IMR-90 (cell line): Measurements from ENCODE around the gene DPP6. TPM values are rescaled to one million over a fixed set of nuclear protein-coding genes. Genes with fewer than 3 reads are reported as not detected.

Experiments used
- ATAC-seq: fragments of 200-7000 bp; cut with Tn5 transposase; 2 replicates; pipeline ENCODE4 v1.9.1; 2020; ENCODE audit warnings: low read depth, mild to moderate bottlenecking, moderate library complexity
- BruUV-seq: library from RNA; stranded (reverse); fragments of 400-500 nt; replicated peaks from 2 replicates; lab custom pipeline; 2021; lab: Mats Ljungman, UMichigan
- CTCF ChIA-PET: fragments of 300-600 bp; formaldehyde crosslinking; extraction: SDS; loops from one replicate; lab custom pipeline; 2021; ENCODE audit warnings: antibody characterized with exemption; lab: Yijun Ruan, JAX
- POLR2A ChIA-PET: fragments of 300-600 bp; sonication (Branson Sonifier 250); formaldehyde crosslinking; loops from one replicate; lab custom pipeline; 2022; ENCODE audit warnings: antibody characterized with exemption; ENCODE audit not compliant: unreplicated experiment; lab: Charles Lee
- DNase-seq: peaks from one replicate; pipeline ENCODE4 v3.0.0; 2013
- H2AFZ ChIP-seq: replicated peaks from 2 replicates; pipeline ENCODE3; 2013; ENCODE audit warnings: low read length, mild to moderate bottlenecking; ENCODE audit not compliant: poor library complexity
- H2AK5ac ChIP-seq: 2 replicates; pipeline ENCODE4 v1.6.1; 2013; ENCODE audit warnings: low read depth, low read length, inconsistent platforms
- H2AK9ac ChIP-seq: replicated peaks from 2 replicates; pipeline ENCODE3; 2013; ENCODE audit warnings: mild to moderate bottlenecking, low read depth, low read length, moderate library complexity; ENCODE audit not compliant: poor library complexity
- H2BK120ac ChIP-seq: 2 replicates; pipeline ENCODE4 v1.6.1; 2013; ENCODE audit warnings: low read depth, low read length, inconsistent platforms
- H2BK15ac ChIP-seq: 3 replicates; pipeline ENCODE4 v1.6.1; 2013; ENCODE audit warnings: low read depth, low read length, inconsistent platforms
- H2BK20ac ChIP-seq: 2 replicates; pipeline ENCODE4 v1.6.1; 2013; ENCODE audit warnings: low read depth, mild to moderate bottlenecking, inconsistent platforms, low read length, moderate library complexity
- H2BK5ac ChIP-seq: 2 replicates; pipeline ENCODE4 v1.6.1; 2013; ENCODE audit warnings: mild to moderate bottlenecking, low read depth, low read length, inconsistent platforms; ENCODE audit not compliant: poor library complexity, severe bottlenecking
- H3K14ac ChIP-seq: replicated peaks from 2 replicates; pipeline ENCODE4 v1.6.1; 2013; ENCODE audit warnings: low read depth, low read length, inconsistent platforms
- H3K18ac ChIP-seq: 2 replicates; pipeline ENCODE4 v1.6.1; 2013; ENCODE audit warnings: low read depth, low read length, control low read depth
- H3K23ac ChIP-seq: 2 replicates; pipeline ENCODE4 v1.6.1; 2013; ENCODE audit warnings: low read depth, low read length, inconsistent platforms
- H3K27ac ChIP-seq: 2 replicates; pipeline ENCODE4 v1.5.1; 2013; ENCODE audit warnings: mild to moderate bottlenecking, control low read depth, low read length; ENCODE audit not compliant: insufficient read depth
- H3K27me3 ChIP-seq: 2 replicates; pipeline ENCODE4 v1.6.1; 2013; ENCODE audit warnings: low read length; ENCODE audit not compliant: control insufficient read depth, insufficient read depth
- H3K36me3 ChIP-seq: 2 replicates; pipeline ENCODE4 v1.6.1; 2013; ENCODE audit warnings: low read length, mixed read lengths; ENCODE audit not compliant: control insufficient read depth, insufficient read depth
- H3K4ac ChIP-seq: 2 replicates; pipeline ENCODE4 v1.6.1; 2013; ENCODE audit warnings: low read depth, low read length, inconsistent platforms
- H3K4me1 ChIP-seq: 2 replicates; pipeline ENCODE4 v1.6.1; 2013; ENCODE audit warnings: low read length, mixed read lengths; ENCODE audit not compliant: control insufficient read depth, insufficient read depth
- H3K4me2 ChIP-seq: 2 replicates; pipeline ENCODE4 v1.6.1; 2013; ENCODE audit warnings: low read depth, mild to moderate bottlenecking, control low read depth, low read length, moderate library complexity
- H3K4me3 ChIP-seq: 2 replicates; pipeline ENCODE4 v1.5.1; 2013; ENCODE audit warnings: low read depth, mild to moderate bottlenecking, control low read depth, low read length, moderate library complexity; ENCODE audit not compliant: insufficient read depth
- H3K56ac ChIP-seq: 2 replicates; pipeline ENCODE4 v1.6.1; 2013; ENCODE audit warnings: low read length, inconsistent platforms; ENCODE audit not compliant: insufficient read depth; ENCODE audit errors: extremely low read depth
- H3K79me1 ChIP-seq, 2 experiments: 2 replicates each; pipeline ENCODE4 v1.6.1; 2013; ENCODE audit warnings: low read length in 2 of 2, inconsistent platforms in 1 of 2, low read depth in 1 of 2
- H3K9ac ChIP-seq: 2 replicates; pipeline ENCODE4 v1.6.1; 2013; ENCODE audit warnings: low read depth, low read length, control low read depth
- H3K9me1 ChIP-seq: 2 replicates; pipeline ENCODE4 v1.6.1; 2013; ENCODE audit warnings: low read length, inconsistent platforms; ENCODE audit not compliant: insufficient read depth
- H3K9me3 ChIP-seq: 2 replicates; pipeline ENCODE4 v1.6.1; 2013; ENCODE audit warnings: low read length; ENCODE audit not compliant: control insufficient read depth, insufficient read depth
- H4K20me1 ChIP-seq: 2 replicates; pipeline ENCODE4 v1.6.1; 2013; ENCODE audit warnings: low read length, inconsistent platforms; ENCODE audit not compliant: insufficient read depth
- H4K5ac ChIP-seq: 2 replicates; pipeline ENCODE4 v1.6.1; 2013; ENCODE audit warnings: mild to moderate bottlenecking, low read depth, low read length, control low read depth
- H4K8ac ChIP-seq, 2 experiments: 2 replicates each; pipeline ENCODE4 v1.6.1; 2013; ENCODE audit warnings: low read depth in 2 of 2, low read length in 2 of 2, control low read depth in 1 of 2, inconsistent platforms in 1 of 2
- H4K91ac ChIP-seq: 2 replicates; pipeline ENCODE4 v1.6.1; 2013; ENCODE audit warnings: low read depth, low read length, inconsistent platforms; ENCODE audit not compliant: insufficient read depth
- BHLHE40 ChIP-seq: fragments of 150-350 bp; IDR thresholded peaks from 2 replicates; pipeline ENCODE4 v1.6.1; 2016; ENCODE audit warnings: mild to moderate bottlenecking, low read depth, low read length
- FOS ChIP-seq: fragments of 150-350 bp; IDR thresholded peaks from 2 replicates; pipeline ENCODE4 v1.6.1; 2016; ENCODE audit warnings: low read depth, low read length
- MAFK ChIP-seq: IDR thresholded peaks from 2 replicates; pipeline ENCODE4 v1.6.1; 2012; ENCODE audit warnings: low read depth, low read length, improper control_type of control experiment
- MAZ ChIP-seq: IDR thresholded peaks from 2 replicates; pipeline ENCODE4 v1.6.1; 2012; ENCODE audit warnings: low read depth, mild to moderate bottlenecking, low read length, improper control_type of control experiment, moderate library complexity, borderline replicate concordance
- MXI1 ChIP-seq: IDR thresholded peaks from 2 replicates; pipeline ENCODE4 v1.6.1; 2012; ENCODE audit warnings: low read depth, mild to moderate bottlenecking, low read length, moderate library complexity, borderline replicate concordance
- RAD21 ChIP-seq: IDR thresholded peaks from 2 replicates; pipeline ENCODE4 v1.6.1; 2012; ENCODE audit warnings: low read length, improper control_type of control experiment
- SMC3 ChIP-seq: fragments of 150-350 bp; IDR thresholded peaks from 2 replicates; pipeline ENCODE4 v1.6.1; 2016; ENCODE audit warnings: low read depth, mild to moderate bottlenecking, antibody characterized with exemption, low read length, moderate library complexity
- WGBS, 2 experiments: methylation state at CpG; one replicate each; pipeline versions ENCODE4 v1.1.5 to v1.1.7; 2013; ENCODE audit warnings: missing lambda C conversion rate in 2 of 2; ENCODE audit not compliant: insufficient read length in 1 of 2; ENCODE audit errors: extremely low coverage in 2 of 2; 5-methylcytosine and 5-hydroxymethylcytosine counted together
- dilution Hi-C: fragments of 300-500 bp; cut with HindIII; formaldehyde crosslinking; loops from one replicate; pipeline ENCODE4 v1.14.3; 2018; ENCODE audit warnings: low sequenced_read_pairs; ENCODE audit not compliant: unreplicated experiment
- in situ Hi-C: fragments of 300-500 bp; cut with MboI; formaldehyde crosslinking; loops from 3 replicates; pipeline ENCODE4 v1.14.3; 2019; ENCODE audit warnings: low sequenced_read_pairs, inconsistent platforms, mixed read lengths
- intact Hi-C: fragments of 100-400 bp; cut with micrococcal nuclease; formaldehyde crosslinking; loops from 2 replicates; pipeline ENCODE4 v1.10.0; 2022
- polyA plus RNA-seq, 3 experiments: library from polyadenylated mRNA; depleted of rRNA; stranded (reverse); fragments of >200 nt; gene quantifications; 2 replicates each; pipeline ENCODE4 v1.2.3, GENCODE V29; 2012; ENCODE audit warnings: low replicate concordance in 1 of 3
- total RNA-seq: library from RNA; depleted of rRNA; stranded (reverse); fragments of >200 nt; gene quantifications from 2 replicates; pipeline ENCODE4 v1.2.3, GENCODE V29; 2012
- TF ChIP-seq, protein P1 (sequence below): conservative IDR thresholded peaks from 2 replicates; pipeline ENCODE4 v1.5.1; 2012; ENCODE audit warnings: mild to moderate bottlenecking, low read depth, low read length, improper control_type of control experiment
- TF ChIP-seq, protein P2 (sequence below): fragments of 150-350 bp; IDR thresholded peaks from 2 replicates; pipeline ENCODE4 v1.6.1; 2016; ENCODE audit warnings: low read depth, mild to moderate bottlenecking, low read length, moderate library complexity, borderline replicate concordance
- TF ChIP-seq, protein P3 (sequence below): fragments of 150-350 bp; IDR thresholded peaks from 2 replicates; pipeline ENCODE4 v1.6.1; 2017; ENCODE audit warnings: mild to moderate bottlenecking, antibody characterized with exemption, low read length, low read depth

The DPP6 gene
- total and polyA plus RNA-seq, 2 of the 4 experiments (the other 2 are of a cell fraction): not detected

DNA sequence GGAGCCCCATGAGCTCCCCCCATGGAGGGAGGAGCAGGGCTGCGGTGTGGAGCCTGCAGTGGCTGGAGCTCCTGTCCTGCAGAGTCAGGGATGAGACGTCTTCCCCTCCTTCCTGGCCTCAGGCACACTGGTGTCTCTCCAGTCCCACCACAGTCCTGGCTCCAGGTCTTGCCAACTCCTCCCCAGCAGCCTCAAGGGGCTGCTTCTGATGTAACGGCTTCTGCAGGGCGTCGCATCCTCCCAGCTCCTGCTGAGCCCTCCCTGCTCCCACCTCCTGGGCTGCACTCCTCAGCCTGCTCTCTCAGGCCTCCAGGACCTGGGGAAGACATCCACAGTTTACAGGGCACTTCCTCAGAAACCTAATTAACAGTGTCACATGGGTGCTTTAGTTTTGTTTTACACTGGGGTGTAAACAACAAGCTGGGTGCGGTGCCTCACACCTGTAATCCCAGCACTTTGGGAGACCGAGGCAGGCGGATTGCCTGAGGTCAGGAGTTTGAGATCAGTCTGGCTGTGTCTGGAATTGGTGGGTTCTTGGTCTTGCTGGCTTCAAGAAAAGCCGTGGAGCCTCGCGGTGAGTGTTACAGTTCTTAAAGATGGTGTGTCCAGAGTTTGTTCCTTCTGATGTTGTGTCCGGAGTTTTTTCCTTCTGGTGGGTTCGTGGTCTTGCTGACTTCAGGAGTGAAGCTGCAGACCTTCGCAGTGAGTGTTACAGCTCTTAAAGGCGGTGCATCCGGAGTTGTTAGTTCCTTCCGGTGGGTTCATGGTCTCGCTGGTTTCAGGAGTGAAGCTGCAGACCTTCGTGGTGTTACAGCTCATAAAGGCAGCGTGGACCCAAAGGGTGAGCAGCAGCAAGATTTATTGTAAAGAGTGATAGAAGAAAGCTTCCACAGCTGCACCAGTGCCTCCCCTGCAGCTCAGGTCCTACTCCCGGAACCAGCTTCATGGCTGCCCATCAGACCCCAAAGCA, 855.7 kb downstream of the DPP6 start:
- no peak for TF ChIP-seq SMC3
- no peak for TF ChIP-seq MAZ
- no peak for TF ChIP-seq FOS
- TF ChIP-seq BHLHE40: no peak
- TF ChIP-seq, protein P1, sequence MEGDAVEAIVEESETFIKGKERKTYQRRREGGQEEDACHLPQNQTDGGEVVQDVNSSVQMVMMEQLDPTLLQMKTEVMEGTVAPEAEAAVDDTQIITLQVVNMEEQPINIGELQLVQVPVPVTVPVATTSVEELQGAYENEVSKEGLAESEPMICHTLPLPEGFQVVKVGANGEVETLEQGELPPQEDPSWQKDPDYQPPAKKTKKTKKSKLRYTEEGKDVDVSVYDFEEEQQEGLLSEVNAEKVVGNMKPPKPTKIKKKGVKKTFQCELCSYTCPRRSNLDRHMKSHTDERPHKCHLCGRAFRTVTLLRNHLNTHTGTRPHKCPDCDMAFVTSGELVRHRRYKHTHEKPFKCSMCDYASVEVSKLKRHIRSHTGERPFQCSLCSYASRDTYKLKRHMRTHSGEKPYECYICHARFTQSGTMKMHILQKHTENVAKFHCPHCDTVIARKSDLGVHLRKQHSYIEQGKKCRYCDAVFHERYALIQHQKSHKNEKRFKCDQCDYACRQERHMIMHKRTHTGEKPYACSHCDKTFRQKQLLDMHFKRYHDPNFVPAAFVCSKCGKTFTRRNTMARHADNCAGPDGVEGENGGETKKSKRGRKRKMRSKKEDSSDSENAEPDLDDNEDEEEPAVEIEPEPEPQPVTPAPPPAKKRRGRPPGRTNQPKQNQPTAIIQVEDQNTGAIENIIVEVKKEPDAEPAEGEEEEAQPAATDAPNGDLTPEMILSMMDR: no peak
- no peak for TF ChIP-seq MAFK
- TF ChIP-seq, protein P2, sequence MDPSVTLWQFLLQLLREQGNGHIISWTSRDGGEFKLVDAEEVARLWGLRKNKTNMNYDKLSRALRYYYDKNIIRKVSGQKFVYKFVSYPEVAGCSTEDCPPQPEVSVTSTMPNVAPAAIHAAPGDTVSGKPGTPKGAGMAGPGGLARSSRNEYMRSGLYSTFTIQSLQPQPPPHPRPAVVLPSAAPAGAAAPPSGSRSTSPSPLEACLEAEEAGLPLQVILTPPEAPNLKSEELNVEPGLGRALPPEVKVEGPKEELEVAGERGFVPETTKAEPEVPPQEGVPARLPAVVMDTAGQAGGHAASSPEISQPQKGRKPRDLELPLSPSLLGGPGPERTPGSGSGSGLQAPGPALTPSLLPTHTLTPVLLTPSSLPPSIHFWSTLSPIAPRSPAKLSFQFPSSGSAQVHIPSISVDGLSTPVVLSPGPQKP: no peak
- no peak for TF ChIP-seq MXI1
- no peak for TF ChIP-seq RAD21
- TF ChIP-seq, protein P3, sequence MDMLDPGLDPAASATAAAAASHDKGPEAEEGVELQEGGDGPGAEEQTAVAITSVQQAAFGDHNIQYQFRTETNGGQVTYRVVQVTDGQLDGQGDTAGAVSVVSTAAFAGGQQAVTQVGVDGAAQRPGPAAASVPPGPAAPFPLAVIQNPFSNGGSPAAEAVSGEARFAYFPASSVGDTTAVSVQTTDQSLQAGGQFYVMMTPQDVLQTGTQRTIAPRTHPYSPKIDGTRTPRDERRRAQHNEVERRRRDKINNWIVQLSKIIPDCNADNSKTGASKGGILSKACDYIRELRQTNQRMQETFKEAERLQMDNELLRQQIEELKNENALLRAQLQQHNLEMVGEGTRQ: no peak
- Histone ChIP-seq H3K23ac (no peak overlapping the region), H3K36me3 (no peaks in the 10 kb centered on the region), H4K5ac (no peak overlapping the region), H3K4me2 (no peak overlapping the region), H3K56ac (no peak overlapping the region), H2AK5ac (no peak overlapping the region), H3K9ac (no peak overlapping the region), H3K79me1 (no peaks in the 10 kb centered on the region), H3K27ac (no peak overlapping the region), H3K18ac (no peak overlapping the region), H3K9me3 (peaks cover 13% of the 10 kb centered on the region; the same call in 1 of the 2 replicates), H4K91ac (no peak overlapping the region), H2AFZ (no peak overlapping the region), H3K4ac (no peak overlapping the region), H3K4me1 (no peaks in the 10 kb centered on the region), H3K9me1 (no peaks in the 10 kb centered on the region), H2BK5ac (no peak overlapping the region), H3K27me3 (no peaks in the 10 kb centered on the region; the same call in 1 of the 2 replicates), H2BK15ac (no peak overlapping the region), H3K14ac (no peak overlapping the region), H2BK120ac (no peak overlapping the region), H2AK9ac (no peak overlapping the region), H3K4me3 (no peak overlapping the region), H4K8ac (no peak overlapping the region), H4K20me1 (no peaks in the 10 kb centered on the region), H2BK20ac (no peak overlapping the region)
- intact Hi-C loops: no loop called here
- CTCF ChIA-PET: interaction anchor here (0.5 kb wide), 1 partner anchor 13 kb away, joined by 3 read pairs; no protein-coding TSS in a partner anchor
- in situ Hi-C loops: no loop called here
- DNase-seq (no peak), ATAC-seq (no peak)
- WGBS, 2 experiments: 63% methylated on average over 8 of the region's 21 CpGs; no CpG with 5 or more reads in 1 of the 2 experiments
- BruUV-seq: no TSS peak
- POLR2A ChIA-PET: no interaction called here
- dilution Hi-C loops: no loop called here
